HG02884 (cell line): ENCODE data around the gene NDUFB1.

ENCODE experiments used
- ATAC-seq: cut with Tn5 transposase; IDR thresholded peaks from one replicate; pipeline ENCODE4 v1.9.1; 2021; ENCODE audit warnings: mild to moderate bottlenecking, moderate library complexity; ENCODE audit not compliant: unreplicated experiment

The NDUFB1 gene

DNA sequence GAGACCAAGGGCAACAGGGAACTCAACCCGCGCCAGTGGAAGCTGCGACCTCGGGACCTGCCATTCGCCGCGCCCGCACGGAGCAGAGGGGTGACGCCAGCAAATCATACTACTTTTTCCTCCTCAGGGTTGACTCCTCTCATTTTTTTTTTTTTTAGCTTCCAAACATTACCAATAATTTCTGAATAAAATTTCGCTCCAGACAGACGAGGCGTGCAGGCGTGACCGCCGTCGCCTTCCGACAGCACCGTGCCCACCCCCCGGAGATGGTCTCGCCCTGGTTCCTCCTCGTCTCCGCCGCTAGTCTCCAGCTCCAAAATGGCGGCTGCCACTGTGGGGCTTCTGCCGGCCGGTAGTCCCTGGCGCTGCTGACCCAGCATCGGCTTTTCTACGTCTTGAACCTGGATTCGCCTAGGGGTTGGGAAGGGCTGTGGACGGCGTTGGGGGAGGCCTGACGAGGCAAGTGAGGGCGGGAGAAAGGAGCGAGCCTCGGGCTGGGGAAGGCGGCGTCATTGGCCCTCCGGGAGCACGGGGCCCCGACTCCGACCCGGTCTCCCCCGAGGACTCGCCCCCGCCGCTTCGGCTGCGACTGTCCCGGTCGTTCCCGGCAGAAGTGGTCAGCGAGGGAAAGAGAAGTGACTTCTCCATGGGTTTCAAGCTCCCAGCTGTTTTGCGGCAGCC is at the start of gene NDUFB1, which contains the start of gene CPSF2:
TSS of gene NDUFB1 (minus strand) at position 37 of the 681 bp plus-strand sequence. CDS start 4,069 bp downstream, outside the sequence.
TSS of gene CPSF2 (plus strand) at position 300 of the 681 bp plus-strand sequence. CDS start 9,016 bp downstream, outside the sequence.
- peak; percentile 77 for ATAC-seq

GRCh38 chr14:92164958-92165357 is 43.5 kb upstream of the NDUFB1 start:
- ATAC-seq, result no peak

GRCh38 chr14:92161521-92161920 is 40.0 kb upstream of the NDUFB1 start:
- no peak for ATAC-seq

GRCh38 chr14:92160619-92161018 is 39.1 kb upstream of the NDUFB1 start:
- no peak for ATAC-seq

GRCh38 chr14:92154283-92154942 is 32.9 kb upstream of the NDUFB1 start:
- no peak for ATAC-seq

DNA sequence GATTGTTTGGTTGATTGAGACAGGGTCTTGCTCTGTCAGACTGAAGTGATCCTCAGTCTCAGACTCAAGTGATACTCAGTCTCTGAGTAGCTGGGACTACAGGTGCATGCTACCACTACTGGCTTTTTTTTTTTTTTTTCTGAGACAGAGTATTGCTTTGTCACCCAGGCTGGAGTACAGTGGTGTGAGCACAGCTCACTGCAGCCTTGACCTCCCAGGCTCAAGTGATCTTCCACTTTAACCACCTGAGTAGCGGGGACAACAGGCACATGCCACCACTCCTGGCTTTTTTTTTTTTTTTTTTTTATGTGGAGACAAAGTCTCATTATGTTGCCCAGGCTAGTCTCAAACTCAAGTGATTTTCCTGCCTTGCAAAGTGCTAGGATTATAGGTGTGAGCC is 32.1 kb upstream of the NDUFB1 start:
- no peak for ATAC-seq

GRCh38 chr14:92144708-92145107 is 23.2 kb upstream of the NDUFB1 start:
- ATAC-seq, result no peak

DNA sequence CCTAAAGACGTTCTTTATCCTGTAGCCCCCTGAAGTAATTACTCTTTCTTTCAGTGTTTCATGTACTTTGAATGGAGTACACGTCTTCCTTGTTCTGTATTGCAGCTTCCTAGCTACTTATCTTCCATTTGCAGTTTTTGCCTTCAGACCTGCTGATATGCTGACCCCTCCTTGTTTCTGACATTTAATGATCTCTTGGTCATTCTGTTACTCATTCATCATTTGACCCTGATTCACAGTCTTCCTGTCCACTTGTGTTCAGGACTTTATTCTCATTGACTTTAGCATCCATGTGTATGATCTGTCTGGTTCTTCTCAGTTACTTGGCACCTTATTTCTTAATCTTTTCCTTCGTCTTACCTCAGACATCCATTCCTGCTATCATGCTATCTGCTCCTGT is 22.5 kb upstream of the NDUFB1 start:
- ATAC-seq, result no peak

DNA sequence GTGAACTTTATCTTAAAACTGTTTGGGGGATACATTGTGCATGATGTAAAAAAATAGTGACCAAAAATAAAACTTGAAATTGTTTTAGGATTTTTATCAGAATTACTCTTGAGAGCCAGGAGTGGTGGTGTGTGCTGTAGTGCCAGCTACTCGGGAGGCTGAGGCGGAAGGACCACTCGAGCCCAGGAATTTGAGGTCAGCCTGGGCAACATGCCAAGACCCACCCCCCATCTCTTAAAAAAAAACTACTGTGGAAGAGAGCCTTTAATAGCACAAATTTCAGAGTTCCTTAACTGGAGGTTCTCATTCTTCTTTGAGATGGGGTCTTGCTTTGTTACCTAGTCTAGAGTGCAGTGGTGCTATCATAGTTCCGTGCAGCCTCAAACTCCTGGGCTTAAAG is 21.8 kb upstream of the NDUFB1 start:
- no peak for ATAC-seq

DNA sequence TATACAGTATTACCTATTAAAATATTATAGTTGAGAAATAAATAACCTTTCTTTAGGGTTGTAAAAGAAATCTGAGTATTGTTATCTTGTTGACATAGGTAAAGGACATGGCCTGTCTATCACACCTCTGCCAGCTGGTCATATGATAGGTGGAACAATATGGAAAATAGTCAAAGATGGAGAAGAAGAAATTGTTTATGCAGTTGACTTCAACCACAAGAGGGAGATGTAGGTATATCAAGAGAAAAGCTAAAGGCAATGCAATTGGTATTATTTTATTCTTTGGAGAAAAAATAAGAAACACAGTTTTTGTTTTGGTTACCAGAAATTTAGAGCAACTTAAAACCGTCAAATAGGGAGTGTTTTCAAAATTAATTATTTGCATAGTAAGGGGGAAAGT is 13.8 kb upstream of the NDUFB1 start:
- ATAC-seq, result no peak

DNA sequence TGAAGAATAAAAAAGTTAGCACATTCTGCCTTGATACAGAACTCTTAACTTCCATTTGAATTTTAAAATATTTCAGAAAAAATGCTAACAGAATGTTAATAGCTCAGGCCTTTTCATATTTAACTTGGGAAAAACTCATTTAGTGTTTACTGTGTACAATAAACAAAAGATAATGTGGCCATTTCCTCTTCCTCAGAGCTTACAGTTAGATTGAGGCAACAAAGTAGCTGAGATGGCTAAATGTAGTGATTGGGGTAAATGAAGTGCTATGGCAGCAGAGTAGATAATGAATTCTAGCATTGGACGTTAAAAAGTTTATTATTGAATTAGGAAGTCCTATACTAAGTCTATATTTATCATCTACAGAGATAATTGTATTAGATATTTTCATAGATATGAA is 12.9 kb upstream of the NDUFB1 start:
- no peak for ATAC-seq

GRCh38 chr14:92122761-92123160 is 1.3 kb upstream of the NDUFB1 start:
- no peak for ATAC-seq

DNA sequence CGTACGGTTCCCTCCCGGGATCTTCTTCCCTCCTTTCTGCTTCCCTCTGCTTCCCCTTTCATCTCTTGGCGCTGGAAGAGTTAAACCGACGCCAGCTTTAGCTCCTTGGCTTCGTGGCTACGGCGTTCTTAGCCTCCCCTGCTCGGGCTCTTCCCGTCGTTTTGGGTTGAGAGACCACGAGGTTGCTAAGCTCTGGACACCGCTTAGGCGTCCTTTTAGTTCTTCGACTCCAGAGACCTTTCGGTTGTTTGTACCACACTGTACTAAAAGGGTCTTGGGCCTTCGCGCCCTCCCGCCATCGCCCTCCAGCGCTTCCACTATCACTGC is 808 bp upstream of the NDUFB1 start:
- no peak for ATAC-seq

GRCh38 chr14:92121207-92121669 is 268 bp downstream of the NDUFB1 start:
- ATAC-seq, result peak; percentile 20

- no peak for ATAC-seq
These were observed 12.0 kb downstream of the NDUFB1 start for GRCh38 chr14:92109490-92109889.

DNA sequence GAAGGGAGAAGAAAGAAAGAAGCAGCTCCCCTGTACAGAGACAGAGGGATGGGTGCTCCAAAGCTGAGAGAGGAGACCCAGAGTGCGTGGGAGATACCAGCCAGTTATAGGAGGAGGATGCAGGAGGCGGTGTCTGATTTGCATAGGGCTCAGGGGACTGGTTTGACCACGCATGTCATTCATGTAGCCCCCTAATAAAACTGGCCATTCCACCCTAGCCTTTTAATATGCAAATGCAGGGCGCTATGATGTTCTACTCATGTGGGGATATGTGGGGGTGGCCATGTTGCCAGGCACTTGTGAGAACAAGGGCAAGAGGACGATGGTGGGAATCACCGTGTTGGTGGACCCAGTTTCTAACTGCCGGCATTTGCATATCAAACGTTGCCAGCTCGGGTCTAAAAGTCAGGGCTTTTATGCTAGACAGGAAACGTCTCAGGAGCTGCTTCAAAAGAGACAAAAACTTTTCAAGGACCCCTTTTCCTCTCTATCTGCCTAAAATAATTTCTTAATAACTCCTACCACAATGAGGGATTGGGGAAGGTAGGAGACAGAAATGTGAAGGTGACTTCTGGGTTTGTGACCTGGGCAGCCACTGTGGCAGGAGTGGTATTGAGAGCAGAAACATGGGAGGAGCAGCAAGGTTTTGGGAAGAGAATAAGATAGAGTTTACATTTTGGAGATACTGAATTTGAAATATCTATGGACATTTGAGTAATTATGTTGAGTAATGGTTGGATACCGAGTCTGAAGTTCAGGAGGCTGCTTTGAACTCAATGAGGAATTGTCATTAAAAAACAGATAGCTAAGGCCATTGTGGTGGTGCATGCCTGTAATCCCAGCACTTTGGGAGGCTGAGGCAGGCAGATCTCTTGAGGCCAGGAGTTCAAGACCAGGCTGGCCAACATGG is 12.9 kb downstream of the NDUFB1 start:
- ATAC-seq, result no peak

DNA sequence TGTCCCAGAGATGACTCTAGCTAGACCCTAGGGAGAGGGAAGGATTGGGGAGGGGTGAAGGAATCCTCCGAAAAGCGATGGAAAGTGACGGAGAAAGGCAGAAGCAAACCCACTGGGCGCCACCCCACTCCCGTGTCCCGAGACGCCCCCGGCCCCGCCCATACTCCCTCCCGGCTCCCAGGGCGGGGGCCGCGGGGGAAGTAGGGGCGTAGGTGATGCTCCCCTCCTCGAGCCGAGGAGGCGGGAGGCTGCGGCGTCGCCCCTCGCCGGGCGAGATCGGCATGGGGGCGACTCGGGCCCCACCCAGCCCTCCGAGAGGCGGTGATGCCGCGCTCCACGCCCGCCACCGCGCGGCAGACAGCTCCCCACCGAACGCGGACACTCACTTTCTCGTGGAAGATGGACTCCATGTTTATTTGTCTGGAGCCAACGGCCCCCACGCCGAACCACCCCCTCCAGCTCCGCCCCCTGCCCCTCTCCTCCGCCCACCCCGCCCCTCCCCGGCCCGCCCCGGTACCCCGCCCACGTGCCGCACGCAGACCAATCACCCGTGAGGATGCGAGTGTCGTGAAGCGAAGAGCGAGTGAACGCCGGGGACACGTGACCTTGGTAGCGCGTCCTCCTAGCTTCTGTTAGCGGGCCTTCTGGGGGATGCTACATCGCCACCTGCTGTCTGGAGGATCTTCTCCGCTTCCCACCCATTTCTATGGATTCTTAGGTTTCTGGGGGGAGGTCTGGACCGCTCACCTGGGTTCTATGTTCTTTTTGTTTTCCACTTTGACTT is 15.2 kb downstream of the NDUFB1 start, which contains the start of gene ATXN3:
TSS of gene ATXN3 (minus strand) at position 440 of the 784 bp plus-strand sequence. CDS start at position 410, 30 bp downstream.
- ATAC-seq, result peak; percentile 89

- ATAC-seq, result peak; percentile 6
These were observed 15.7 kb downstream of the NDUFB1 start for GRCh38 chr14:92105893-92106142.

DNA sequence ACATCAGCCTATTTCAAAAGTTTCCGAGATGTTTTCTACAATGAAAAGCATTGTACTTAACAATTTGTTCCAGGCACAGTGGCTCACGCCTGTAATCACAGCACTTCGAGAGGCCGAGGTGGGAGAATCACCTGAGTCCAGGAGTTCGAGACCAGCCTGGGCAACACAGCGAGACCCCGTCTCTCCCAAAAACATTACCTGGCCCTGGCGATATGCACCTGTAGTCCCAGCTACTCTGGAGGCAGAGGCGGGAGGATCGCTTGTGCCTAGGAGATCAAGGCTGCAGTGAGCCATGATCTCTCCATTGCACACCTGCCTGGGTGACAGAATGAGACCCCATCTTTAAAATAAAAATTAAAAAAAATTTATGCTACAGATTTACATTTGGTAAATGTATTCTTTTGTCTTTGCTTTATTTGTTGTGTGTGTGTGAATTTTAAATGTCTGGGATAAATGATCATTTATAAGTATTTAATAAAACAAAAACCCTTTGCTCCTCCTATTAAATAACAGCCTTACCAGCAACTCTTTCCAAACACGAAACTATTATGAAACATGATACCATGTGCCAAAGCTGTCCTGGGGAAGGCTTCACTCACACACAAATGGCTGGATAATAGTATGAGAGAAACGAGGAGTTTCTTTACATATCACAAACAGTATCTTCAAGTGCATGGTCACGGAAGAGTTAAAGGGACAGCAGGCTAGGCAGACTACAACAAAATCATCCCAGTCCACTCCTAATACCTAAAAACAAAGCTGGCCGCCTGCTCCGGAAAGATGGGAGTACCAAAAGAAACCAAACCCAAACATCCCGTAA is 16.2 kb downstream of the NDUFB1 start:
- ATAC-seq, result no peak
